ENCODE results near the gene KIF2C.
"Not testable (repeated sequence)": the region's sequence is repeated elsewhere in the genome, so short reads cannot be mapped to it uniquely, and the experiment has no call there.

The KIF2C gene

DNA sequence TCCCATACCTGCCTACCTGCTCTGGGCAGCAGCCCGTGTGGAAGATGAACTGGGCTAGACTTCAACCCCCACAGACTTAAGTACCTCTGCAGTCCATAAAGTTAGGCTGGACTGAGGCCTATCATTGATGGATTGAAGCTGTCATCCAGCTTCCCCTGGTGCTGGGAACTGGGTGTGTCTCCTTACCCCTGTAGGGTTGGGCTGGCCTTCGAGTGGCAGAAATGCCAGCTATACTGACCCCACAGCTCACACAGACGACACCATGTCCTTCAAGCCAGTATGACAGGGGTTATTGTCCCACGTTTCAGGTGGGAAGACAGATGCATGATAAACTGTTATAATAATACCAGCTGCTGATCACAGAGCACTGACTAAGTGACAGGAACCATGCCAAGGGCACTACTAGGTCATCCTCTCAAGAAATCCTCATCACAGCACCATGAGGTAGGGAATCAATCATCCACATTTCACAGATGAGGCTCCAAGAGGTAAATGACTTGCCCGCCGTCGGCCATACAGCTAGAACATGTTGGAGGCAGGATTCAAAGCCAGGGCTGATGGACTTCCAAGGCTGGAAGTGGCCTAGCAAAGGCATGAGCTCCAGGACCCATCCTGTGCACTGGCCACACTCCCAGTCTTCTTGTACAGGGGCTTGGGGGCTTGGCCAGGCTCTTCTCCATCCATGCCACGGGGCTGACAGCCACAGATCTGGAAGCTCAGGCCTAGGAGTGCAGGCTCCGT lies 48.7 kb downstream of the KIF2C start, which contains the start of gene BEST4:
Gene BEST4 (minus strand): TSS at position 51 of the 741 bp plus-strand sequence. CDS start 465 bp downstream, outside the sequence.
- no peaks in the 10 kb centered on the region for H3K4me1 ChIP-seq (ENCODE audit: low read depth, poor library complexity, severe bottlenecking)
- no peaks in the 10 kb centered on the region for H4K20me1 ChIP-seq (ENCODE audit: insufficient read depth)
- no peak within 1 kb of the TSS for H3K4me3 ChIP-seq (IDR thresholded peaks at IDR 0.05; ENCODE audit: insufficient read depth, low read depth, low read length)
- H3K9ac ChIP-seq = no peak within 1 kb of the TSS
- H3K27ac ChIP-seq = no peak within 1 kb of the TSS
- H3K36me3 ChIP-seq (ENCODE audit: insufficient read depth) = no peaks in the 10 kb centered on the region
- H3K4me2 ChIP-seq = no peak within 1 kb of the TSS
- H2AFZ ChIP-seq (ENCODE audit: low read depth) = no peak within 1 kb of the TSS
- no peaks in the 10 kb centered on the region for H3K27me3 ChIP-seq (ENCODE audit: insufficient read depth, low read depth)
- no peaks in the 10 kb centered on the region for H3K79me2 ChIP-seq (ENCODE audit: insufficient read depth, low read depth)
- TF ChIP-seq, protein P1, sequence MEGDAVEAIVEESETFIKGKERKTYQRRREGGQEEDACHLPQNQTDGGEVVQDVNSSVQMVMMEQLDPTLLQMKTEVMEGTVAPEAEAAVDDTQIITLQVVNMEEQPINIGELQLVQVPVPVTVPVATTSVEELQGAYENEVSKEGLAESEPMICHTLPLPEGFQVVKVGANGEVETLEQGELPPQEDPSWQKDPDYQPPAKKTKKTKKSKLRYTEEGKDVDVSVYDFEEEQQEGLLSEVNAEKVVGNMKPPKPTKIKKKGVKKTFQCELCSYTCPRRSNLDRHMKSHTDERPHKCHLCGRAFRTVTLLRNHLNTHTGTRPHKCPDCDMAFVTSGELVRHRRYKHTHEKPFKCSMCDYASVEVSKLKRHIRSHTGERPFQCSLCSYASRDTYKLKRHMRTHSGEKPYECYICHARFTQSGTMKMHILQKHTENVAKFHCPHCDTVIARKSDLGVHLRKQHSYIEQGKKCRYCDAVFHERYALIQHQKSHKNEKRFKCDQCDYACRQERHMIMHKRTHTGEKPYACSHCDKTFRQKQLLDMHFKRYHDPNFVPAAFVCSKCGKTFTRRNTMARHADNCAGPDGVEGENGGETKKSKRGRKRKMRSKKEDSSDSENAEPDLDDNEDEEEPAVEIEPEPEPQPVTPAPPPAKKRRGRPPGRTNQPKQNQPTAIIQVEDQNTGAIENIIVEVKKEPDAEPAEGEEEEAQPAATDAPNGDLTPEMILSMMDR (conservative IDR thresholded peaks at IDR 0.05; ENCODE audit: low read depth, low read length) = no peak

DNA sequence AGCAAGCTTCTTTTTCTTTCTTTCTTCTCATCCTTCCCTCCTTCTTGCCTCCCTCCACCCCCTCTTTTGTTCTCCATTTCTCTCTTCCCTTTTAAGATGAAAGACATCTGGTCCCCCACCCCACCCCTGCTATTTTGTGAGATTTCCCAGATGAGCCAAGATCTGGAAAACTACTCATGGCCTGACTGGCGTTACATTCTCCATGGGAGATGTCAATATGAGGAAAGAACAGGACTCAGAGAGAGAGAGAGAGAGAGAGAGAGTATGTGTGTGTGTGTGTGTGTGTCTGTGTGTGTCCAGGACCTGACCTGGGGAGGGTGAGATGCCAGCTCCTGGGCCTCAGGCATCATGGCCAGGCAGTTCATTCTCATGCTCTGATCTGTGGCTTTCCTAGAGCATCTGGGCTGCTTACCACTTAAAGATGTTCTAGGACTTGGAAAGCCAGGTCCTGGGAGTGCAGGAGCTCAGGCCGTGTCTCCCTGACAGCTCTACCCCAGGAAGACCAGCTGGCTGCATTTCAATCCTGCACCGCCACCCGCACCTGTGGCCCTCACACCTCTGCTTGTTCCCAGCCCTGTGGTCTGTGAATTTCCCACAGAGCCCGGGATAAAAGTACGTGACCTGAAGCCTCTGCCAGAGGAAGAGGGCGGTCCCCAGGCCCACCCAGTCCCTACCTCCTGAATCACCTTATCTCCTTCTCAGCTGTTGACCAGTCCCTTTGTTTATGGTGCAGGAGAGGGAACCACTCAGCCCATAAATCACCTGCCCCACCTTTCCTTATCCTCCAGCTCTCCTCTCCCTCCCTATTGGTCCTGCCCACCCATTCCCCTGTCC lies 51.5 kb downstream of the KIF2C start:
- H4K20me1 ChIP-seq (ENCODE audit: insufficient read depth) = no peaks in the 10 kb centered on the region
- no peak overlapping the region for H3K4me3 ChIP-seq (IDR thresholded peaks at IDR 0.05; ENCODE audit: insufficient read depth, low read depth, low read length)
- H3K36me3 ChIP-seq (ENCODE audit: insufficient read depth) = no peaks in the 10 kb centered on the region
- H3K4me1 ChIP-seq (ENCODE audit: low read depth, poor library complexity, severe bottlenecking) = no peaks in the 10 kb centered on the region
- no peaks in the 10 kb centered on the region for H3K79me2 ChIP-seq (ENCODE audit: insufficient read depth, low read depth)
- no peaks in the 10 kb centered on the region for H3K27me3 ChIP-seq (ENCODE audit: insufficient read depth, low read depth)
- no peak overlapping the region for H2AFZ ChIP-seq (ENCODE audit: low read depth)
- no peak overlapping the region for H3K27ac ChIP-seq
- TF ChIP-seq, protein P1 (conservative IDR thresholded peaks at IDR 0.05; ENCODE audit: low read depth, low read length) = no peak
- H3K9ac ChIP-seq = no peak overlapping the region
- no peak overlapping the region for H3K4me2 ChIP-seq

DNA sequence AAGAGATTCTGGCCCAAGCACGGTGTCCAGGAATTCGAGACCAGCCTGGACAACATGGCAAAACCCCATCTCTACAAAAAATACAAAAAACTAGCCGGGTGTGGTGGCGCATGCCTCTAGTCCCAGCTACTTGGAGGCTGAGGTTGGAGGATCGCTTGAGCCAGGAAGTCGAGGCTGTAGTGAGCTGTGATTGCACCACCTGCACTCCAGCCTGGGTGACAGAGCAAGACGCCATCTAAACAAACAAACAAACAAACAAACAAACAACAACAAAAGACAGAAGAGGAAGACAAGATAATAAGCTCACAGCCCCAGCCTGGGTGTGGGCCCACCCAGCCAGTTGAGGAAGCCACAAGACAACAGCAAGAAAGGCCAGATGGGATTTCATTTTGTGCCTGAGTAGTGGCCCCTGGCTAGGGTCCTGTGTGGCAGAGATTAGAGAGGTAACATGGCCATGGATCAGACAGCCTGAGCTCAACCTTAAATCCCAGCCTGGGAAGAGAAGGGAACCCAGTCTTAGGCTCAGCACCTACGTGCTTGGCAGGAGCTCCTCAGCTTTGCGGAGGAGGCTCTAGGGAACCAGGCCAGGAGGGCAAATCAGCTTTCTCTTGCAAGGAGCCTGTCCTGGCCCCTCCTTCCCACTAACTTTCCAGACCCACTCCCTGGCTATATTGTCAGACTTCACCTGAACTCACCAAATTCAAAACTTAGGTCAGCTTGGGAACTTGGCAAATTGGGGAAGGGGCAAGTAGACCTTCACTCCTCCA lies 53.3 kb downstream of the KIF2C start:
- no peaks in the 10 kb centered on the region for H4K20me1 ChIP-seq (ENCODE audit: insufficient read depth)
- no peaks in the 10 kb centered on the region for H3K36me3 ChIP-seq (ENCODE audit: insufficient read depth)
- no peak overlapping the region for H3K27ac ChIP-seq
- no peak overlapping the region for H3K4me2 ChIP-seq
- no peaks in the 10 kb centered on the region for H3K27me3 ChIP-seq (ENCODE audit: insufficient read depth, low read depth)
- no peak overlapping the region for H3K9ac ChIP-seq
- H3K4me3 ChIP-seq (IDR thresholded peaks at IDR 0.05; ENCODE audit: insufficient read depth, low read depth, low read length) = no peak overlapping the region
- TF ChIP-seq, protein P1 (conservative IDR thresholded peaks at IDR 0.05; ENCODE audit: low read depth, low read length) = no peak
- H2AFZ ChIP-seq (ENCODE audit: low read depth) = no peak overlapping the region
- no peaks in the 10 kb centered on the region for H3K79me2 ChIP-seq (ENCODE audit: insufficient read depth, low read depth)
- H3K4me1 ChIP-seq (ENCODE audit: low read depth, poor library complexity, severe bottlenecking) = no peaks in the 10 kb centered on the region

DNA sequence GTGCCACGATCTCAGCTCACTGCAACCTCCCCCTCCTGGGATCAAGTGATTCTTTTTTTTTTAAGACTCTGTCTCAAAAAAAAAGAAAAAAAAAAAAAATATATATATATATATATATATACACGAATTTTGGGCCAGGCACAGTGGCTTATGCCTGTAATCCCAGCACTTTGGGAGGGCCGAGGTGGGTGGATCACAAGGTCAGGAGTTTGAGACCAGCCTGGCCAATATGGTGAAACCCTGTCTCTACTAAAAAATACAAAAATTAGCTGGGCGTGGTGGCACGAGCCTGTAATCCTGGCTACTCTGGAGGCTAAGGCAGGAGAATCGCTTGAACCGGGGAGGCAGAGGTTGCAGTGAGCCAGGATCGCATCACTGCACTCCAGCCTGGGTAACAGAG lies 58.2 kb downstream of the KIF2C start:
- H3K36me3 ChIP-seq (ENCODE audit: insufficient read depth); H3K27me3 ChIP-seq (ENCODE audit: insufficient read depth, low read depth); H3K9ac ChIP-seq; H3K4me2 ChIP-seq; H3K4me3 ChIP-seq (IDR thresholded peaks at IDR 0.05; ENCODE audit: insufficient read depth, low read depth, low read length); H3K79me2 ChIP-seq (ENCODE audit: insufficient read depth, low read depth); H4K20me1 ChIP-seq (ENCODE audit: insufficient read depth); H3K27ac ChIP-seq: not testable (repeated sequence)
- Histone ChIP-seq H3K4me1 (ENCODE audit: low read depth, poor library complexity, severe bottlenecking) (peaks cover 21% of the 10 kb centered on the region), H2AFZ (ENCODE audit: low read depth) (peak overlapping the region; percentile 92; the same call in 1 of the 2 replicates)

Data from KMS-11 (cell line).